GM12878 (cell line): Measurements from ENCODE around the gene BDP1. TPM values are rescaled to one million over a fixed set of nuclear protein-coding genes. Genes with fewer than 3 reads are reported as not detected.
"Not testable (repeated sequence)": the region's sequence is repeated elsewhere in the genome, so short reads cannot be mapped to it uniquely, and the experiment has no call there.

ENCODE experiments used
- ATAC-seq: fragments of 200-7000 bp; cut with Tn5 transposase; 3 replicates; pipeline ENCODE4 v1.9.1; 2020; ENCODE audit warnings: mild to moderate bottlenecking, moderate library complexity
- BruUV-seq: library from RNA; stranded (reverse); fragments of 400-500 nt; replicated peaks from 2 replicates; lab custom pipeline; 2021; lab: Mats Ljungman, UMichigan
- CTCF ChIA-PET: fragments of 300-600 bp; sonication (Branson Sonifier 250); formaldehyde crosslinking; extraction: SDS; loops from one replicate; lab custom pipeline; 2021; ENCODE audit warnings: inconsistent platforms; lab: Yijun Ruan, JAX
- POLR2A ChIA-PET: fragments of 350-600 bp; formaldehyde crosslinking; extraction: SDS; loops from one replicate; lab custom pipeline; 2021; ENCODE audit warnings: inconsistent platforms; lab: Charles Lee
- RAD21 ChIA-PET: fragments of 300-600 bp; sonication (Branson Sonifier 250); formaldehyde crosslinking; loops from one replicate; lab custom pipeline; 2023; ENCODE audit warnings: antibody characterized with exemption; ENCODE audit not compliant: unreplicated experiment; lab: Charles Lee
- SMC1A ChIA-PET: fragments of 300-600 bp; sonication (Branson Sonifier 250); formaldehyde crosslinking; loops from one replicate; lab custom pipeline; 2023; ENCODE audit not compliant: unreplicated experiment, uncharacterized antibody; lab: Charles Lee
- DNase-seq: peaks from one replicate; pipeline ENCODE4 v3.0.0-alpha.2; 2011; ENCODE audit warnings: low read depth, low spot score
- FAIRE-seq: peaks from 3 replicates; lab custom pipeline; 2011; peaks lifted over from hg19 to GRCh38; lab: Jason Lieb, UNC
- H2AFZ ChIP-seq: 2 replicates; pipeline ENCODE4 v1.6.0; 2011; ENCODE audit warnings: low read depth, low read length, control low read depth; ENCODE audit not compliant: control insufficient read depth
- H3K27ac ChIP-seq: 2 replicates; pipeline ENCODE4 v1.5.1; 2011; ENCODE audit warnings: control low read depth; ENCODE audit not compliant: control insufficient read depth, insufficient read depth
- H3K27me3 ChIP-seq, 2 experiments: replicated peaks in 1 of 2; 2 replicates each; pipeline versions ENCODE4 v1.6.0 to v1.6.1; 2011; ENCODE audit warnings: low read length in 1 of 2; ENCODE audit not compliant: control insufficient read depth in 2 of 2, insufficient read depth in 2 of 2
- H3K36me3 ChIP-seq, 2 experiments: 2 replicates each; pipeline ENCODE4 v1.5.1; 2011; ENCODE audit warnings: low read length in 1 of 2; ENCODE audit not compliant: control insufficient read depth in 2 of 2, insufficient read depth in 2 of 2
- H3K4me1 ChIP-seq: 2 replicates; pipeline ENCODE4 v1.6.1; 2011; ENCODE audit warnings: mild to moderate bottlenecking, low read length, moderate library complexity, mixed read lengths; ENCODE audit not compliant: control insufficient read depth, insufficient read depth
- H3K4me2 ChIP-seq: 2 replicates; pipeline ENCODE4 v1.6.0; 2011; ENCODE audit warnings: control low read depth; ENCODE audit not compliant: control insufficient read depth, insufficient read depth
- H3K4me3 ChIP-seq: fragments of 200-600 bp; sonication (generic); 2 replicates; pipeline ENCODE4 v1.5.1; 2016
- H3K79me2 ChIP-seq: 2 replicates; pipeline ENCODE4 v1.6.0; 2011; ENCODE audit warnings: low read length; ENCODE audit not compliant: control insufficient read depth, insufficient read depth
- H3K9ac ChIP-seq: 2 replicates; pipeline ENCODE4 v1.8.0; 2011; ENCODE audit warnings: low read length, control low read depth, mixed read lengths; ENCODE audit not compliant: control insufficient read depth, insufficient read depth
- H3K9me3 ChIP-seq: replicated peaks from 3 replicates; pipeline ENCODE4 v1.5.1; 2011; ENCODE audit warnings: mild to moderate bottlenecking, low read length; ENCODE audit not compliant: control insufficient read depth, insufficient read depth
- H4K20me1 ChIP-seq: 2 replicates; pipeline ENCODE4 v1.6.0; 2011; ENCODE audit not compliant: control insufficient read depth, insufficient read depth
- ATF3 ChIP-seq: IDR thresholded peaks from 2 replicates; pipeline ENCODE4 v1.6.1; 2011; ENCODE audit warnings: low read depth, mild to moderate bottlenecking, low read length, moderate library complexity, borderline replicate concordance; ENCODE audit errors: extremely low read depth
- IRF4 ChIP-seq: IDR thresholded peaks from 2 replicates; pipeline ENCODE4 v1.6.1; 2011; ENCODE audit warnings: low read depth, low read length
- WGBS: methylation state at CpG from one replicate; pipeline ENCODE4 v1.1.6; 2016; ENCODE audit warnings: low lambda C conversion rate; ENCODE audit not compliant: insufficient replicate concordance, insufficient coverage; ENCODE audit errors: missing lambda C conversion rate; 5-methylcytosine and 5-hydroxymethylcytosine counted together
- in situ Hi-C: fragments of 300-500 bp; cut with MboI; formaldehyde crosslinking; loops from 9 replicates; pipeline ENCODE4 v1.14.3; 2018; ENCODE audit warnings: mixed read lengths
- intact Hi-C: fragments of 100-400 bp; cut with micrococcal nuclease; formaldehyde crosslinking; loops from one replicate; pipeline ENCODE4 v1.14.2; 2022; ENCODE audit not compliant: unreplicated experiment
- polyA plus RNA-seq, 11 experiments: library from polyadenylated mRNA; depleted of rRNA in 4 of 11; unstranded in 6 of 11; stranded (reverse) in 5 of 11; fragments of >200 nt; fragmentation: Nextera tagmentation in 4 of 11; fragmentation: Illumina TruSeq in 1 of 11; extraction: Ambion mirVana in 4 of 11; extraction: Trizol in 1 of 11; gene quantifications; 1 replicate in 1 of 11; 2 replicates in 10 of 11; pipeline versions ENCODE4 v1.2.1 to v1.2.3, GENCODE V29; 2011 to 2016; ENCODE audit warnings: inconsistent platforms in 2 of 11, missing spikeins in 2 of 11, low read depth in 1 of 11
- total RNA-seq, 4 experiments: library from RNA; depleted of rRNA in 3 of 4; stranded (reverse); fragments of >200 nt in 3 of 4; fragmentation: Illumina TruSeq in 1 of 4; extraction: Trizol in 1 of 4; gene quantifications; 2 replicates each; pipeline versions ENCODE4 v1.2.1 to v1.2.3, GENCODE V29; 2013 to 2021

Gene BDP1
- total and polyA plus RNA-seq, 10 of the 15 experiments (the other 5 are each of a cell fraction or from before 2014, with no cell fraction given): 6.1 to 31.1 (median 17.7) TPM

GRCh38 chr5:71569748-71570509, 114.5 kb downstream of the BDP1 start:
- 89% methylated on average over 5 of the region's 5 CpGs for WGBS
- POLR2A ChIA-PET: no interaction called here

GRCh38 chr5:71571811-71572210, 116.4 kb downstream of the BDP1 start:
- H3K9ac ChIP-seq, H3K4me1 ChIP-seq, H3K36me3 ChIP-seq, in situ Hi-C loops, BruUV-seq, intact Hi-C loops, H4K20me1 ChIP-seq, ATAC-seq, DNase-seq, H3K27ac ChIP-seq, H3K9me3 ChIP-seq, H2AFZ ChIP-seq, H3K4me2 ChIP-seq, H3K27me3 ChIP-seq, FAIRE-seq, RAD21 ChIA-PET, H3K4me3 ChIP-seq, CTCF ChIA-PET, SMC1A ChIA-PET, H3K79me2 ChIP-seq, POLR2A ChIA-PET: not testable (repeated sequence)
- WGBS: 91% methylated on average over 7 of the region's 7 CpGs

More at GRCh38 chr5:71569748-71570509, 114.5 kb downstream of the BDP1 start:
- H3K36me3 ChIP-seq: peaks cover 0 to 3% of the 10 kb centered on the region in 2 experiments; a peak in 2 of 4 replicates
- H3K27ac ChIP-seq: no peak overlapping the region
- in situ Hi-C loops: no loop called here
- ChIA-PET CTCF (no interaction called here), RAD21 (no interaction called here), SMC1A (no interaction called here)
- H3K79me2 ChIP-seq: no peaks in the 10 kb centered on the region
- FAIRE-seq: no peak
- DNase-seq: no peak
- no peaks in the 10 kb centered on the region for H3K27me3 ChIP-seq
- intact Hi-C loops: no loop called here
- H3K4me3 ChIP-seq: no peak overlapping the region
- no peaks in the 10 kb centered on the region for H4K20me1 ChIP-seq
- BruUV-seq: no TSS peak
- H3K9ac ChIP-seq: no peak overlapping the region
- H2AFZ ChIP-seq: no peak overlapping the region
- H3K4me2 ChIP-seq: no peak overlapping the region
- no peaks in the 10 kb centered on the region for H3K4me1 ChIP-seq
- TF ChIP-seq IRF4: no peak
- TF ChIP-seq ATF3: no peak
- no peaks in the 10 kb centered on the region for H3K9me3 ChIP-seq
- ATAC-seq: no peak
